GM10847 (cell line): Measurements from ENCODE around the gene EDDM13.

Experiments
- POLR2A ChIP-seq: IDR thresholded peaks from 2 replicates; pipeline ENCODE4 v1.6.1; 2011; ENCODE audit not compliant: insufficient read length; ENCODE audit errors: extremely low read depth

EDDM13 gene

DNA sequence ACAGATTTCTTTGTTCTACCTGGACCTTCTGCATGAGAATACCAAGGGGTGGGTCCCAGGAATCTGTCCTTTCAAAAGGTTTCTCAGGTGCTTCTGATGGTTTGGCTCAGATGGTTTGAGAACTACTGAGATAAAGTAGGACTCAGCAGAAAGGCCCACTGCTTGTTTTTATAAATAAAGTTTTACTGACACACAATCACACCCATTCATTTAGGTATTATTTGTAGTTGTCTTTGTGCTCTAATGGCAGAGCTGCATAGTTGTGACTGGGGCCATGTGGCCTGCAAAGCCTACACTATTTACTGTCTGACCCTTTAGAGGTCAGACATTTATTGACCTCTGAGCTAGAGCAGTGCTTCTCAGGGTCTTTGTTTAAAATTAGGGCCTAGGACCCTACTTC, 17.6 kb downstream of the EDDM13 start:
- TF ChIP-seq POLR2A = no peak

DNA sequence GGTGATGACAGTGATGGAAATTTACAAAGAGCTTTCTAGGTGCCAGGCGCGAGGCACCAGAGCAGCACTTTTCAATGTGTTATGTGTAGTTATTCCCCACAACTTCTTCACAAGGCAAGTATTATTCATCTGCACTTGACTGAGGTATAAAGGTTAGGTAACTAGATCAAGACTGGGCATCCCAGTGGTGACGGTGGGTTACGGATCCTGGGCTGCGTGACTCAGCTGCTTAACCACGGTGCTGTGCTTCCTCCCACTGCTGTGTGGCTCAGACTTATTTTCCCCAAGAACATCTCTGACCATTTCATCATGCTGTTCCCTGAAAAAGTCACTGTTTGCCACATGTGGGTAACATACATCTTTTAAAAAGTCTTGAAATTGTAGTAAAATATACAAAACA, 19.3 kb downstream of the EDDM13 start:
- no peak for TF ChIP-seq POLR2A

DNA sequence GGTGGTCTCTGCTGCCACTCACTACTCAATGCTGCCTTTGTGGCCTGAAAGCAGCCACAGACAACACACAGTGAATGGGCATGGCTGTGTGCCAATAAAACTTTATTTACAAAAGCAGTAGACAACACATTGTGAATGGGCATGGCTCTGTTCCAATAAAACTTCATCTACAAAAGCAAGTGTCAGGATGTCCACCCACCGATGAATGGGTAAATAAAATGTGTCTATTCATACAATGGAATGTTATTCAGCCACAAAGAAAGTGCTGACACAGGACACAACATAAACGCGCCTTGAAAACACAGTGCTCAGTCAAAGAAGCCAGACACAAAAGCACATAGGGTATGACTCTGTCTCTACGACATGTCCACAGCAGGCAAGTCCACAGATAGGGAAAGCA, 22.0 kb downstream of the EDDM13 start:
- TF ChIP-seq POLR2A = no peak

DNA sequence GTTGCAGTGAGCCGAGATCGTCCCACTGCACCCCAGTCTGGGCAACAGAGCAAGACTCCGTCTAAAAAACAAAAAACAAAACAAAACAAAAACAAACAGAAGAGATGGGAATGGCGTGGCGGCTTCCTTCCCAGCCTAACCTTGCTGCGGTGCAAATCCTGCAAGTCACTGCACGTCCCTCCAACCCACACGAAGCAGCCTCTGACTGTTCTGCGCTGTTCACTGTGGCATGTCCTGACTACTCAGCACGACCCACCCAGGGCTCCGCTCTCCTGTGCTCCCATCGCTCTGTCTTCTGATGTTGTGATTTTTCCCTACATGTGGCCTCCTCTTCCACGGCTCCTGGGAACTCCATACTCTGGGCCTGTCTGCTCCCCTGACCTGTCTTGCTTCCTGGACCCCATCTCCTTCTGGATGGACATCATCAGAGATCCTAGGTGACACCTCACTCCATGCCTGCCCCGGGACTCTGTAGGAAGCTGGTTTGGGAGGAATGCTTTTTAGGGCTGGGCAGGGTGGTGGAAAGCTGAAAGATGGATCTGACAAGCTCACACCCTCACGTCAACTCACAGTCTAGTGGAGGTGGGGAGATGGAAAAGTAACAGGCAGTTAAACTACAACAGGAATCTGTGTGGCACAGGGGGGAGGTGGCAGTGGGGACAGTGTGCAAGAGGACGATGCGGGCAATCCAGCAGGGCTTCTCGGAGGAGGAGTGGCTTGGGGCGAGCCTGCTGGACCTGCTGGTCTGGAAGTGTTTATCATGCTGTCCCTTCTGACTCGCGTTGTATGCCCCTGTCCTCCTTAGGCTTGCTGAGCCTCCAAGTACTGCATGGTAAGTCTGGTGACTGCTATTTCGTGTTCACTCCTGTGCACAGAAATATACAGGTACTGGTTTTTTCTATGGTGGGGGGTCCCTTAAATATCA, 23.2 kb downstream of the EDDM13 start:
- TF ChIP-seq POLR2A = no peak

DNA sequence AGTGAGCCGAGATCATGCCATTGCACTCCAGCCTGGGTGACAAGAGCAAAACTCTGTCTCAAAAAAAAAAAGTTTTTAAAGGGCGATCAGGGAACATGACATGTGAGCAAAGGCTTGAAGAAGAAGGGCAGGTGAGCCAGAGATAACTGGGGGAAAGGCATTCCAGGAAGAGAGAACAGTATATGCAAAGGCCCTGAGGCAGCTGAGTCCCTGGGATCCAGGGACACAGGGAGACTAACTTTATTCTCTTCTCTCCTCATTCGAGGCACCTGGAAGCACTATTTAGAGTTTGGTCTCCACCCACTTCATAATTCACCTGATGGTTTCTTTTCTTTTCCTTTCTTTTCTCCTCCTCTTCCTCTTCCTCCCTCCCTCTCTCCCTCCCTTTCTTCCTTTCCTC, 24.5 kb downstream of the EDDM13 start:
- TF ChIP-seq POLR2A = no peak

DNA sequence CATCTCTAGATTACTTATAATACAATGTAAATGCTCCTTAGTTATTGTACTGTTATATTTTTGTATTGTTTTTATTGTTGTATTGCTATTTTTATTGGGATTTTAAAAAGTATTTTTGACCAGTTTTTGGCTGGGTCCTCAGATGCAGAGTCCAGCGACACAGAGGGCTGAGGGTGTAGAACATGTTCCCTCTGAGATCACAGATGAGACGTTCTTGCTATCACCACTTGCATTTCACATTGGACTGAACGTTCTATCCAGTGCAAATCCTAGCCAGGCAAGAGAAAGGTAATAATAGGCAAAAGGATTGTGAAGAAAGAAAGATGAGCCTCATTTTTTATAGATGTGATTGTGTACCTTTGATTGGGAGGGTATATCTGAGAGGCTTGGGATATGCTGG, 27.1 kb downstream of the EDDM13 start:
- no peak for TF ChIP-seq POLR2A

DNA sequence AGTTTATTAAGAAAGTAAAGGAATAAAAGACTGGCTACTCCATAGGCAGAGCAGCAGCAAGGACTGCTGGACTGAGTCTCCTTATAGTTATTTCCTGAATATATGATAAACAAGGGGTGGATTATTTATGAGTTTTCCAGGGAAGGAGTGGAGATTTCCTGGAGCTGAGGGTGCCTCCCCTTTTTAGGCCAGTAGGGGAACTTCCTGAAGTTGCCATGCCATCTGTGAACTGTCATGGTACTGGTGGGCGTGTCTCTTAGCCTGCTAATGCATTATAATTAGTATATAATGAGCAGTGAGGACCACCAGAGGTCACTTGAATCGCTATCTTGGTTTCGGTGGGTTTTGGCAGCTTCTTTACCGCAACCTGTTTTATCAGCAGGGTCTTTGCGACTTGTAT, 28.6 kb downstream of the EDDM13 start:
- no peak for TF ChIP-seq POLR2A

DNA sequence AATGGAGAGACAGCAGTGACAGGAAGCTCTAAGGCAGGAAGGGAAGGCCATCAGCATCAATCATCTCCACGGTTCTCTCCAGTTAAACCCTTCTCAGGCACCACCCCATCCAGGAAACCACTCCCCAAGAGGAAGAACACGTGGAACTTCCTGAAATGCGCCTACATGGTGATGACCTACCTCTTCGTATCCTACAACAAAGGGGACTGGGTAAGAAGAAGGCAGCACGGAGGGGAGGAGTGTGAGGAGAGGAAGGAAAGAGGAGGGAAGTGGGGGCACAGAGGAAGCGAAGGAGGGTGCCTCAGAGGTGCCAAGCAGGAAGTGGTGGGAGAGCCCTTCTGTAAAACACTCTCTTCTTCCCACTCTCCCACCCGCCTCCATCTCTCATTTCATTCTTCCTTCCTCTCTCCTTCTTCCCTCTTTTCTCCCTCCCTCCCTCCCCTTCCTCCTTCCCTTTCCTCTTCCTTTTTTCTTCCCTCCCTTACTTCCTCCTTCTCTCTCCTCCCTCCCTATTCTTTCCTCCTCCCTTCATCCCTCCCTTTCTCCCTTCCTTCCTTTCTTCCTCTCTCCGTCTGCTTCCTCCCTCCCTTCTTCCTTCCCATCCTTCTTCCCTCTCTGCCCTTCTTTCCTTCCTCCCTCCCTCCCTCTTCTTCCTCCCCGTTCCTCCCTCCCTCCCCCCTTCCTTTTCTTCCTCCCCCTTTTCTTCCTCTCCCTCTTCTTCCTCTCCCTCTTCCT, 29.5 kb downstream of the EDDM13 start:
- no peak for TF ChIP-seq POLR2A

DNA sequence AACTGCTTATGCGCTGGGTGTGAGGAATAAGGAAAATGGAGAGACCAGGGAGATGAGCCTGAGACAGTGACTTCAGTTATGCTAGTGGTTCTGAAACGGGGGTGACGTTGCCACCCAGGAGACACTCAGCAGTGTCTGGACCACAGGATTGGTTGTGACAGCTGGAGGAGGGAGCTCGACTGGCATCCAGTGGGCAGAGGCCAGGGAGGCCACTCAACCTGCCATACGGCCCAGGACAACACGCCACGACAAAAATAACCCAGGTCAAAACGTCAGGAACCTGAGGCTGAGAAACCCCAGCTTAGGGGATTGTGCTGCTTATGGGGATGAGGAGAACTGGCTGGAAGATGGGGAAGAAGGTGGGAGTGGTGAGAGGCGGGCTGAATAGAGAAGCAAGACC, 31.7 kb downstream of the EDDM13 start:
- TF ChIP-seq POLR2A = no peak

DNA sequence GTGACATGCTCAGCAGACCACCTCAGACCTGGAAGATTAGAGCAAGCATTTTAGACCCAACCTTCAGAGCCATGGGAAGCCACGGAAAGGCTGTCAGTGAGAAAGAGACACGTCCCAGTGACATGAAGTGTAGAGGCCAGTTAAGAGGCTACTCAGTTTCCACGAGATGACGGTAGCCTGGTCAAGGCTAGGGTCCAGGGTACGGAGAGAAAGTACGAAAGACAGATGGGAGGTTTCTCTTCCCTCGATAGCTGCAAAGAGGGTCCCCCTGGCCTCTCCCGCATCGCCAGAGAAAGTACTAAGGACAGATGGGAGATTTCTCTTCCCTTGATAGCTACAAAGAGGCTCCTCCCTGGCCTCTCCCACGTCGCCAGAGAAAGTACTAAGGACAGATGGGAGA, 33.5 kb downstream of the EDDM13 start:
- TF ChIP-seq POLR2A = no peak

DNA sequence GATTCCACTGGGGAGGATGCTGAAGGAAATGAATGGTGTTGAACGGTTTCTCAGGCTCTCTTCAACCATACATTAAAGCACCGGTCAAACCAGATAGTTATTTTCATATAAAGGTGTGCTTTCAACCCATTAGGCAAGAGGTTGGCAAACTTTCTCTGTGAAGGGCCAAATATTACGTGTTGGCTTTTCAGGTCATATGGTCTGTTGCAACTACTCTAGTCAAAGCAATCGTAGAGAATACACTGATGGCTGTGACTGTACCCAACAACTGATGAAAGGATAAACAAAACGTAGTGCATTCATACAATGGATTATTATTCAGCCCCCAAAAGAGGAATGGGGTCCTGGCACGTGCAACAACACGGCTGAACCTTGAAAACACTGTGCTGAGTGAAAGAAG, 36.2 kb downstream of the EDDM13 start:
- no peak for TF ChIP-seq POLR2A

DNA sequence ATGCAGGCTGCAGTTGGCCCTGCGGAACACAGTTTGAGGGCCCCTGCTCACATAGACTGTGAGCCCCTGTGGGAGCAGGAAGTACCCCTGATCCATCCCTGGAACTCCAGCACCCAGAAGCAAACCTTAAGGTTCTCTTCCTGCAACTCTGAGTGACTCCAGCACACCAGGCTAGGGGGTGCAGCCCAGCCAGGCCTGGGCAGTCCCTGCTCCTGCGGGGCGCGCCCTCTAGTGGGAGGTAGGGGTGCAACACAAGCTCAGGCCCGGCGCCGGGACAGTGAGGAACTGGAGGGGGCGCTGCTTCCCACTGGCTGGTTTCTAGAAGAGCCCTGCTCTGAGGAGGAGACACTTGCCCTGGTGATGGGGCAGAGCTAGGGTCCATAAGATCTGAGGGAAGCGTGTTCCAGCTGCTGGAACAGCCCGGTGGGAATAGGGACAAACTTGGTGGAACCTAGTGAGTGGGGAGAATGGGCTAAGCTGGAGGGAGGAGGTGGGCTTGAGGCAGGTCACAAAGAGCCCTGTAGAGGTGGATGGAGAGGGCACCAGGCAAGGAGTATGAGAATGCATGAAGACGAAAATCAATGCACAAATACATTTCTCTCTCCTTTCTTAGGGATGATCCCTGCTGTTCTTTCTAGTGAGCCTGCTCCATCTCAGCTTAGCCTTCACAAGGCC, 37.1 kb downstream of the EDDM13 start:
- TF ChIP-seq POLR2A = no peak

DNA sequence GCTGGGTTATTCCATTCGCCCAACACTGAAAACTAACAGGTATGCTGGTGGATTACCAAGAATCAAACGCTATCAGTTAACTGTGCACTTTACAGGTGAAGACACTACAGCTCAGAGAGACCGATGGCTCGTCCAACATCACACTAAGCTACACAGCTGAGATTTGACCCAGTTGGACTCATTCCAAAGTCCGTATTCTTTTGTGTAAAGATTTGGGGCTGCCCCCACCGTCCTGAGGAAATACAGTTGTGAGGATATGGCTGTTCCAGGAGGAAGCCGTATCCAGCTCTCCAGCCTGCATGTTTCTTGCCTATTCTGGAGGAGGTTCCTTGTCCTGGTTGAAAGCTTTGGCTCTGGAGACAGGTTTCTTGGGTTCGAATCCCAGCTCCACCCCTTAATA, 37.9 kb downstream of the EDDM13 start:
- no peak for TF ChIP-seq POLR2A

DNA sequence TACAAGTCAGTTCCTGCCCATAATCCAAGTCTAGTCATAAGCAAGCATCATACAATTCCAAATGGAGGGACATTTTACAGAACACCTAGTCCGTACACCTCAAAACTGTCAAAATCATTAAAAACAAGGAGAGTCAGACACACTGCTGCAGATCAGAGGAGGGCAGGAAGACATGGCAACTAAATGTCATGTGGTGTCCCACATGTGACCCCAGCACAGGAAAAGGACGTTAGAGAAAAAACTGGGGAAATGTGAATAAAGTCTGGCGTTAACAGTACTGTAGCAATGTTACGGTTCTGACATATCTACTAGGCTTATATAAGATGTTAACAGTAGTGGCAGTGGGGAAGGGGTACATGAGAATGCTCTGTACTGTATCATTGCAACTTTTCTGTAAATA, 39.8 kb downstream of the EDDM13 start:
- TF ChIP-seq POLR2A = no peak

DNA sequence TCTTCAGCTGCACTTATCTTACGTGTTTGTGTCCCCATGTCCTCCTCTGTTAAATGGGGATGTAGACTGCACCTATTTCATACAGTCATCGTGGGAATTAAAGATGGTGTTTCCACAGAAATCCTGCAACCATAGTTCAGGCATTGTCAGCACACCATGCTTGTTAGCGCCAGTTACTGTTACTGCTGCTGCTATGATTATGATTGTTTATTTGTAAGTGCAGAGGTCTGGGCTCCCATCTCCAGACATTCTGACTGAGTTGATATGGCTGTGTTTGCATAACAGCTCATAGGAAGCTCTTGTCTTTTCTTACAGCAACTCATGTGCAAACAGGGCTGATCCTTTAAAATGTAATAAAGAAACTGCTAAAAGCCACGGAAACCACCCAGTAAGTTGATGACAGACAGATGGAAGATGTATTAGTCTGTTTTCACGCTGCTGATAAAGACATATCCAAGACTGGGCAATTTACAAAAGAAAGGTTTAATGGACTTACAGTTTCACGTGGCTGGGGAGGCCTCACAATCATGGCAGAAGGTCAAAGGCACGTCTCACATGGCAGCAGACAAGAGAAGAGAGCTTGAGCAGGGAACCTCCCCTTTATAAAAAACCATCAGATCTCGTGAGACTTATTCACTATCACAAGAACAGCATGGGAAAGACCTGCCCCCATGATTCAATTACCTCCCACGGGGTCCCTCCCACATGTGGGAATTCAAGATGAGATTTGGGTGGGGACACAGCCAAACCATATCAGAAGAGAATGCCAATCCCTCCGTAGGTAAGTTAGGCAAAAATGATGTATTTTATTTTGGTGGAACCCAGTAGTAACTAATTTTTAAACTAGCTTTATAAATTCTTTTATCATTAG, 40.5 kb downstream of the EDDM13 start:
- no peak for TF ChIP-seq POLR2A

DNA sequence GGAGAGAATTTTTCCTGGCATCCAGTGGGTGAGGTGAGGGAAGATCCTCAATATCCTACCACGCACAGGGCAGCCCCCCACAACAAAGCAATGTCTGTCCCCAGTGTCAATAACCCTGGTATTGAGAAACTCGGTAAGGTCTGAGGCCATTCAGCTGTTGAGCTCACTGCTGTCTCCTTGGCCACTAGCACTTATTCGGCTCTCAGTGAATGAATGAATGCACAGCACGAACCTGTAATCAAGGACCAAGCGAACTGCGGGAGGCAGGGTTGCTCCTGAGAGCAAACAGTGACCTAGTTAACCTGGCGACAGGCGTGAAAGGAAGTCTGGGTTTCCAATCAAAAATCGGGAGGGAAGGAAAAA, 41.5 kb downstream of the EDDM13 start:
- TF ChIP-seq POLR2A = no peak
